ENCODE results near the gene PIK3R1. TPM values are rescaled to one million over a fixed set of nuclear protein-coding genes. Genes with fewer than 3 reads are reported as not detected.
A peak's percentile ranks its signal among the peaks of the same experiment; 100 is the strongest.

The PIK3R1 gene
- total RNA-seq, 1 experiment from 2014 or later = 26.0 TPM

DNA sequence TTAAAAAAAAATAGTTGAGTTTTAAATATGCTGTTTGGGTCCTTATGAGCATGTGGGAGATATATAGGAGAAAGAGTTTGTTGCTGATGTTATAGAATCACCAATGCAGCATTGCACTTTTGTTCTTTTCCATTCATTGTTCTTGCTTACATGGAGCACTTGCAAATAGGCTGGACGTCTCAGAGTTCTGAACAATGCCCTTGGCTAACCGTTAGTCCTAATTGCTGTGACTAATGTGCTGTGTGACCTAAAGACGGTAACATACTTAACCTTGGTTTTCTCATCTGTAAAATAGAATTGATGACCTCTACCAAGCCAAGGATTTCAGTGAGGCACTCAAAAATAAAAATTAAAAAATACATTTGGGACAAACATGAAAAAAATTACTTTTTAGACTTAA, 29.8 kb downstream of the PIK3R1 start:
- no peaks in the 10 kb centered on the region for H3K36me3 ChIP-seq
- H3K27me3 ChIP-seq = no peaks in the 10 kb centered on the region
- H3K9me3 ChIP-seq (replicated peaks) = no peaks in the 10 kb centered on the region
- peak; percentile 11 to 56 for DNase-seq
- peak overlapping the region; percentile 27; the same call in 1 of the 2 replicates for H3K27ac ChIP-seq
- H3K4me3 ChIP-seq = no peak overlapping the region
- H3K4me1 ChIP-seq = peaks cover 6% of the 10 kb centered on the region

- Histone ChIP-seq H3K9me3 (replicated peaks) (no peaks in the 10 kb centered on the region), H3K4me1 (peaks cover 6% of the 10 kb centered on the region), H3K27me3 (no peaks in the 10 kb centered on the region), H3K27ac (no peak overlapping the region), H3K36me3 (no peaks in the 10 kb centered on the region), H3K4me3 (no peak overlapping the region)
- no peak for DNase-seq
These were observed 31.2 kb downstream of the PIK3R1 start for GRCh38 chr5:68246802-68247201.

GRCh38 chr5:68247627-68248026, 32.1 kb downstream of the PIK3R1 start:
- Histone ChIP-seq H3K4me3 (no peak overlapping the region), H3K9me3 (replicated peaks) (no peaks in the 10 kb centered on the region), H3K36me3 (no peaks in the 10 kb centered on the region), H3K4me1 (peaks cover 6% of the 10 kb centered on the region), H3K27me3 (no peaks in the 10 kb centered on the region), H3K27ac (no peak overlapping the region)
- no peak for DNase-seq

DNA sequence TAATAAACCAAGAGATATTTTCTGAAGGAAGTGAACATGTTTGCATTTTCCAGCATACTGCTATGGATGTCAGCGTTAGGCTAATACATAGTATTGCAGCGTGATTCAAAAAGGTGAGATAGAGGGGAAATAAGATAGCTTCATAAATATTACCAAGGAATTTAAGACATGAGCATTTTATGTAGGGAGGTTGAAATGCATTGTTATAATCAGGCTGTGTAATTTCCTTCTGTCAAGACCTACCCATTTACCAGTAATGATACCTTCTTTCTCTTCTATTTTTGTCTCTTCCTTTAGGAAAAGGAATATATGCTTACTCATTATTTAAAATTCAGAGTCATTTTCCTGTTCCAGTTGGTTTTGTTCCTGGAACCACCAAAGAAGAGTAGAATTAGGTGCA, 33.3 kb downstream of the PIK3R1 start:
- H3K4me3 ChIP-seq = no peak overlapping the region
- no peak for DNase-seq
- no peaks in the 10 kb centered on the region for H3K27me3 ChIP-seq
- H3K9me3 ChIP-seq (replicated peaks) = no peaks in the 10 kb centered on the region
- peaks cover 6% of the 10 kb centered on the region for H3K4me1 ChIP-seq
- no peak overlapping the region for H3K27ac ChIP-seq
- no peaks in the 10 kb centered on the region; the same call in 1 of the 2 replicates for H3K36me3 ChIP-seq

GRCh38 chr5:68249520-68249919, 34.0 kb downstream of the PIK3R1 start:
- no peak overlapping the region for H3K4me3 ChIP-seq
- no peaks in the 10 kb centered on the region; the same call in 1 of the 2 replicates for H3K36me3 ChIP-seq
- peaks cover 6% of the 10 kb centered on the region for H3K4me1 ChIP-seq
- no peaks in the 10 kb centered on the region for H3K27me3 ChIP-seq
- no peak overlapping the region for H3K27ac ChIP-seq
- DNase-seq = no peak
- H3K9me3 ChIP-seq (replicated peaks) = no peaks in the 10 kb centered on the region

DNA sequence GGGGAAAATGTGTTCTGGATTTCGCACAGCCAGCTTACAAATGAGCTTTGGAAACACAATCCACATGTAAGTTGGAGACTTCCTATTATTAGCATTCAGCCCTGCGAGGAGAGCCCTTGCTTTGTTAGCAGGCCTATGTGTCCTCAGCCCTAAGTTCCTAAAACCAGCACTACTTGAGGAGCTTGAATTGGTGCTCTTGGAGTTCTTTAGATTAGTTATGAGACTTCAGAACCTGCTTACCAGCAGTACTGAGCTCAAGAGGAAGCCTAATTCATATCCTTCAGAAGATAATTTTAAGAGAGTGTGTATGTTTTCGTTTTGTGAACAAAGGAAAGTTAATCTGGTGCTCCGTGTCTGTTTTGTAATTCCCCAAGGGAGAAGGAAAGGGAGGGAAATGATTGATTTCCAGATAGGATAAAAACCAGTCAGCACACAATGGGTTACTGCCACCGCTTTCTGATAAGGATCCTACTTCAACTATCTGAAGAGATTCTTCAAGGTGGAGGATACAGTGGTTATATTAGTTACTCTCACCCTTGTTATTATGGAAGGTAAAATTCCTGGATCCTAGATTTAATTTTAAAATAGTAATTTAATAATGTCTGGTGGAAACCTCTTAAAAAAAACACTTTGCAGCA, 35.2 kb downstream of the PIK3R1 start:
- Histone ChIP-seq H3K4me3 (no peak overlapping the region), H3K27ac (no peak overlapping the region), H3K9me3 (replicated peaks) (no peaks in the 10 kb centered on the region), H3K4me1 (peaks cover 2% of the 10 kb centered on the region), H3K27me3 (no peaks in the 10 kb centered on the region), H3K36me3 (no peaks in the 10 kb centered on the region; the same call in 1 of the 2 replicates)
- no peak for DNase-seq

DNA sequence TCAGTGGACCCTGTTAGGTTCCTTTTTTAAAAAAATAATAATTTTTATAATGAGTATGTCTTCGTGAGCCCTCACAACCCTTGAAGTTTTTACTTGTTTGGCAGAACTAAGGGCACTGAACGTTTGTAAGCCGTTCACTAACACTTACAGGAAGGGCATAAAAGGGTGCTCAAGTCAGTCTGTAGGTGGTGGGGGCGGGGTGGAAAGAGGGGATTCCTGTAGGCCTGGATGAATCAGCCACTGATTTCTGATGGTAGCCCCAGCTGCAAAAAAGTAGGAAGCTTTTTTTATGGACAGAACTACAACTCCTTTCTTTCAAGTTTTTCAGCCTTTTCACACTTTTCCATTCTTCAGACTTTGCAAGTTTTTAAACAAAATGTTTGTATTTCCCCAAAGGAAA, 35.8 kb downstream of the PIK3R1 start:
- H3K9me3 ChIP-seq (replicated peaks) = no peaks in the 10 kb centered on the region
- DNase-seq = no peak
- H3K27me3 ChIP-seq = no peaks in the 10 kb centered on the region
- H3K4me1 ChIP-seq = no peaks in the 10 kb centered on the region
- no peak overlapping the region for H3K4me3 ChIP-seq
- H3K27ac ChIP-seq = no peak overlapping the region
- H3K36me3 ChIP-seq = no peaks in the 10 kb centered on the region; the same call in 1 of the 2 replicates

DNA sequence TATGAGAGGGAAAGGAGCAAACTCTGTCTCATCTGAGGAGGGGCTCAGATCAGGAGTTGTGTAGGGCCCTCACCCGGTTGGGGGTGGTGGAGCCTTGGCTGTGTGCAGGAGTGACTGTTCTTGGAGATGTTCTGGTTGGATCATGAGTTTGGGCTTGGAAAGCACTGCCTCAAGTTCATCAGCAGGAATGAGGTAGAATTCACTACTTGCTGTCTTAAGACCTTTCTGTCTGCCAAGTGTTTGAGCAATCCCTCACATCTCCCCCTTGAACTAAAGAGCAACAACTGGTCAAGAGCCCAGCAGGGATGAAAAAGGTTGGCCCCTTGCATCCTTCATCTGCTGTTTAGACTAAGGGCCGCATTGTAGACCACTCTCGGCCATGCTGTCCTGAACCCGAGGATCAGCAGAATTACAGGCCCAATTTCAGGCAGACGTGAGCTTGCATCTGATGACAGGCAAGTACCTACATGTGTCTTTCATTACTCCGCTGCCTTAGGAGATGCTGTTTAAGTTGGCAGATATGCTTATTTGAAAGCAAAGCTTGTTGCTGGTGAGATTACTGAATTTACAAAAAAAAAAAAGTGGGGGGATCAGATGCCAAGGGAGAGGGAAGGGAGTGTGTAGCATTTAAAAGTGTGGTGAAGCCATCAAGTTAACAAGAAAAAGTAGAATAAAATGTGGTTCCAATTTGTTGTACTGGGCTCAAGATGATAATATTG, 36.4 kb downstream of the PIK3R1 start:
- Histone ChIP-seq H3K4me3 (no peak overlapping the region), H3K36me3 (no peaks in the 10 kb centered on the region; the same call in 1 of the 2 replicates), H3K9me3 (replicated peaks) (no peaks in the 10 kb centered on the region), H3K27me3 (no peaks in the 10 kb centered on the region), H3K27ac (no peak overlapping the region), H3K4me1 (no peaks in the 10 kb centered on the region)
- no peak for DNase-seq

- no peaks in the 10 kb centered on the region for H3K4me1 ChIP-seq
- no peaks in the 10 kb centered on the region for H3K27me3 ChIP-seq
- H3K36me3 ChIP-seq = no peaks in the 10 kb centered on the region; the same call in 1 of the 2 replicates
- DNase-seq = peak; percentile 57 to 73
- H3K9me3 ChIP-seq (replicated peaks) = no peaks in the 10 kb centered on the region
- H3K4me3 ChIP-seq = no peak overlapping the region
- no peak overlapping the region for H3K27ac ChIP-seq
These were observed 37.4 kb downstream of the PIK3R1 start for GRCh38 chr5:68252673-68253623.

DNA sequence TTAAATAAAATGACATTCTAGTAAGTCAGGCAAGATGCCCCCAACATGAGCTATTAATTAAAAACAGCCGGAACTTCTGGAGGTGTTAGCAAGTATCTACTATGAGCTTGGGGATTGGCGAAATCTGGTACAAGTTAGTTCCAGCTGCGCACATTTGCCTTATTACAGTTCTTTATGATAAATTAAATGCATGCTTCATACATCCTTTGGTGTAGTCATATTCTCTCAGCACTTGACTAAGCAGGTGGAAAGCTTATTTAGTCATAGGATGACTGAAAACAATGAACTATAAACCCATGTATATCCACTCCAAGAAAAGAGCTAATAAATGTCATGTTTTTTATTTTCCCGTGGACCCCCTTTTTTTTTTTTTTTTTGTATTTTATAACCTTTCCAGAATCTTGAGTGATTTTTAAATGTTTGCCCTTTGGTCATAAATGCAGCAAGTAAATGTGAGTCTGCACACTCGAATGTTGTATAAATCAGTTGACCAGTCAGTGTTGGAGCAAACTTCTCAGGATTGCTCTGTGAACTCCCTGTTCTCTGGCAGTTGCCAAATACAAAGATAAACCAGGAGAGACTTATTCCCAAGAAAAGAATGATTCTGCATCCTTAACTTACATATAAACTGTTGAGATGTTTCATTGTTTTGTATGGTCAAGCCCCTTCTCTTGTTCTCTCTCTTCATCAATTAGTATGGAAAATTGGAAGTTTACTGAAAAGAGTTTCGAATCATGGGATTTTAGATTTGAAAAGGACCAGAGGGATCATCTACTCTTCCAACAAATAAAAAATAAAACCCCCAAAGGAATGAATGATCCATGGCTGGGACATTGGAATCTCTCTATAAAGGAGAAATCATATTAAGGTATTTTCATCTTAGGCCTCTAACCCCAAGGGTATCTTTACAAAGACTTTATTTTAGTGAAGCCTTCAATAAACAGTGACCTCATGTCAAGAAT, 38.3 kb downstream of the PIK3R1 start:
- Histone ChIP-seq H3K4me1 (no peaks in the 10 kb centered on the region), H3K27ac (no peak overlapping the region), H3K4me3 (no peak overlapping the region), H3K27me3 (no peaks in the 10 kb centered on the region), H3K36me3 (no peaks in the 10 kb centered on the region; the same call in 1 of the 2 replicates), H3K9me3 (replicated peaks) (no peaks in the 10 kb centered on the region)
- DNase-seq = no peak

DNA sequence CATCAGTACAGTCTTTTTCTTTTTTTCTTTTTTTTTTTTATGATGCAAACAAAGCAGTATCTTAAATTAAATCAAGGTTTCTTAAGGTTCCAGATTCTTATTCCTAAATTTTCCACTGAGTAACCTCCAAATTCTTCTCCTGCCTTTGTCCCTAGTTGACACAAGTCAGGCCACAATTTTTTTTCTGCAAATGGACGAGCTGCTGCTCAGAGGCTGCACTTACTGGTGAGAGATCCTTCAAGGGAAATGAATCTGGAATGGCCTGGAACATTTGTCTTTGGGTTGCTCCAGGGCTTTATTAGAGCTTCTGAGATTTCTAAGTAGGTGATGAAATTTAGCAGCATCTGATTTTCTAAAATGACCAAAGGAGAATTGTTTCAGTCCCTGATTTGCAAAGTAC, 39.3 kb downstream of the PIK3R1 start:
- Histone ChIP-seq H3K27ac (no peak overlapping the region), H3K4me1 (no peaks in the 10 kb centered on the region)

DNA sequence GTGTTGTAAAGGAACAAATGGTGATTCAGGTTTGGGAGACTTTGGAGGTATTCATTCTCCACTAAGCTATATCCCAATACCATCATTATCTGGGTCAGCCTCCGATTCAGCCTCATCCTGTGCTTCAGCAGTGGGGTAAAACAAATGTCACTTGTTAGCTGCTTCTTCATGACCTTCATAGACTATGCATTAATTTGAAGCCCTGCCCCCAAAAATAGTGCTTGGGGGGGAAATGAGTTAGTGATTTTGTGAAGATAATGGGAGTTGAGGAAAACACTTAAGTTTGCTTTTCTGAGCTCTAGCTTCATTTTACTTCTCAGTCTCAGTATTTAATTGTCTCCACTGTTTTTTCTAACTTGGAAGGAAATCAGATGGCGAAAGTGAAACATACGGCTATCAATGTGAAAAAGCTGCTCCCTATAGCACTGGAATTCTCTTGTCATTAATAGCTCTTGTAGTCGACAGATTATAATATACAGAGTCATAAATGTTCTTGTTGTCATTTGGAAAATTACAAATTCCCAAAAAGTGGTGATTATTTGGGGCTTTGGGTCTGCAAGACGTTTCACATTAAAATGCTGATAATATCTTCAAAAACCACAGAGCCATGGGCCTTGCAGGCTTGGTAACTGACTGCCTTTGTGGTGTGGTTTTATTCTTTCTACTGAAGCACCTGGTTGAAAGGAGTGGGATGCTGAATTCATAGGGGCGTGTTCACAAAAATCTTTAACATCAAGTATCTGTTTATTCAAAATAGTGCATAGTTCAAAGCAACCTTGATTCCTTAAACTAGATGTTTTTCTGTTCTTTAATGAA, 40.0 kb downstream of the PIK3R1 start:
- DNase-seq = no peak
- Histone ChIP-seq H3K9me3 (replicated peaks) (no peaks in the 10 kb centered on the region), H3K36me3 (no peaks in the 10 kb centered on the region; the same call in 1 of the 2 replicates), H3K4me3 (no peak overlapping the region), H3K27me3 (no peaks in the 10 kb centered on the region), H3K27ac (no peak overlapping the region), H3K4me1 (no peaks in the 10 kb centered on the region)

More for the DNA sequence above, 39.3 kb downstream of the PIK3R1 start:
- Histone ChIP-seq H3K9me3 (replicated peaks) (no peaks in the 10 kb centered on the region), H3K27me3 (no peaks in the 10 kb centered on the region), H3K36me3 (no peaks in the 10 kb centered on the region; the same call in 1 of the 2 replicates), H3K4me3 (no peak overlapping the region)
- no peak for DNase-seq

DNA sequence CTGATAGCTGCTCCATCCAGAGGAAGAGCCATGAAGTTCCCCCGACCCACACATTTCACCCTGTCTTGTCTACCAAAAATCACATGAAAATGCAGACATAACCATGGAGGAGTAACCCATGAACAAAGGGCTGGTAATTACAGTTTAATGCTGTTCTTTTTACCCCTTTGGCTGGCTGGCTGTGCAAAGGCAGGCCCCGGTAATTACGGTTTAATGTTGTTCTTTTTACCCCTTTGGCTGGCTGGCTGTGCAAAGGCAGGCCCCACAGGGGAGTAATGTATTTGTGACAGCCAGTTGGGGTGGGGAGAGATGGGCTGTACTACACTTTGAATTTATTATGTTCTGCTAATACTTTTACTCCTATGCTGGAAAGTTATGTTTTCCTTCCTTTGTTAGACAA, 41.7 kb downstream of the PIK3R1 start:
- Histone ChIP-seq H3K36me3 (no peaks in the 10 kb centered on the region; the same call in 1 of the 2 replicates), H3K27ac (no peak overlapping the region), H3K4me1 (no peaks in the 10 kb centered on the region), H3K9me3 (replicated peaks) (no peaks in the 10 kb centered on the region), H3K4me3 (no peak overlapping the region), H3K27me3 (no peaks in the 10 kb centered on the region)
- no peak for DNase-seq
